ENCODE results near the gene MPDZ.

The MPDZ gene

DNA sequence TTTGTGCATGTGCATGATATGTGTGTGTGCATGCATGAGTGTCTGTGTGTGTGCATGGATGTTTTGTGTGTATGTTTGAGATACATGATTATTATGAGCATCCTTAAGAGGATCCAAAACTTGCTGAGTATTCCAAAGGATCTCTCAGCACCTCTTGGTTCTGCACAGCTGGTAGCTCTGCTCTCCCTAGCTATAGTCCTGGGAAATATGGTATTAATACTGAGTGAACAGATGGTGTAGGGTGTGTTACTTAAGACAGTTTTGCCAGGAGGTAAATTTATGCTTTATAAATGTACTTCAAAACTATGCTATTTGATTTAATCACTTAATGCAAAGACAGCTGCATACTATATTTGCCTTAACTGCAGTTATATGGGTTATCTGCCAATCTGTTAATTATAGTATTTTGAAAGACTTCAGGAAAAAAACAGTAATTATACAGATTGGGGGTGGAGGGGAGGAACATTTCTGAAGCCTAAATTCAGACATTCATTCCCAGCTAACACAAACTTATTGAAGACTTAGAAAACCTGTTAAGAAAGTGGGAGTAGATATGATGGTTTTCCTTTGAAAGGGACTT, 215.5 kb downstream of the MPDZ start:
- DNase-seq: no peak
- Histone ChIP-seq H3K4me3 (ENCODE audit: low read depth, low read length) (no peak overlapping the region), H3K27ac (no peak overlapping the region), H3K36me3 (replicated peaks) (no peaks in the 10 kb centered on the region), H3K27me3 (replicated peaks) (no peaks in the 10 kb centered on the region)
- in situ Hi-C loops (cut with HindIII; ENCODE audit: low pct_ligation_motif_present, low sequenced_read_pairs): no loop called here
- TF ChIP-seq, protein P1, sequence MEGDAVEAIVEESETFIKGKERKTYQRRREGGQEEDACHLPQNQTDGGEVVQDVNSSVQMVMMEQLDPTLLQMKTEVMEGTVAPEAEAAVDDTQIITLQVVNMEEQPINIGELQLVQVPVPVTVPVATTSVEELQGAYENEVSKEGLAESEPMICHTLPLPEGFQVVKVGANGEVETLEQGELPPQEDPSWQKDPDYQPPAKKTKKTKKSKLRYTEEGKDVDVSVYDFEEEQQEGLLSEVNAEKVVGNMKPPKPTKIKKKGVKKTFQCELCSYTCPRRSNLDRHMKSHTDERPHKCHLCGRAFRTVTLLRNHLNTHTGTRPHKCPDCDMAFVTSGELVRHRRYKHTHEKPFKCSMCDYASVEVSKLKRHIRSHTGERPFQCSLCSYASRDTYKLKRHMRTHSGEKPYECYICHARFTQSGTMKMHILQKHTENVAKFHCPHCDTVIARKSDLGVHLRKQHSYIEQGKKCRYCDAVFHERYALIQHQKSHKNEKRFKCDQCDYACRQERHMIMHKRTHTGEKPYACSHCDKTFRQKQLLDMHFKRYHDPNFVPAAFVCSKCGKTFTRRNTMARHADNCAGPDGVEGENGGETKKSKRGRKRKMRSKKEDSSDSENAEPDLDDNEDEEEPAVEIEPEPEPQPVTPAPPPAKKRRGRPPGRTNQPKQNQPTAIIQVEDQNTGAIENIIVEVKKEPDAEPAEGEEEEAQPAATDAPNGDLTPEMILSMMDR (IDR thresholded peaks at IDR 0.05; ENCODE audit: low read depth, low read length, missing control alignments): no peak

DNA sequence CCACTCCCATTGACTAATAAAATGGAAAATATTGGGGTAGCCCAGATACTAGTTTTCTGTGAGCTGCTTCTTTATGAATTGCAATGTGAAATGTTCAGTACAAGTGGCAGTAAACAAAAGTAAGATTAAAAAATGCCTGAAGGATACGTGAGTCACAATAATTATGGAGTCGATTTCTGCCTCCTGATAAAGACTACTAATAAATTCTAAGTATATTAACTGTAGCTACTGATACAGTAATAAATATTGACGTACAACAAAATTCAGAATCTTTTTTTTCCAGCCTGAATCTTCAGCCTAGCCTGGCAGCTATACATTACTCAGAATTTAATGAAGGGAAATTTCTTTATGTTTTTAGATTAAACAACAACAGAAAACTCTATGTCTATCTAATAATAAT, 218.1 kb downstream of the MPDZ start:
- H3K27me3 ChIP-seq (replicated peaks): no peaks in the 10 kb centered on the region

More for the DNA sequence above, 218.1 kb downstream of the MPDZ start:
- Histone ChIP-seq H3K27ac (no peak overlapping the region), H3K4me3 (ENCODE audit: low read depth, low read length) (no peak overlapping the region), H3K36me3 (replicated peaks) (no peaks in the 10 kb centered on the region)
- in situ Hi-C loops (cut with HindIII; ENCODE audit: low pct_ligation_motif_present, low sequenced_read_pairs): no loop called here
- DNase-seq: no peak
- TF ChIP-seq, protein P1 (IDR thresholded peaks at IDR 0.05; ENCODE audit: low read depth, low read length, missing control alignments): no peak
